Panc1 (cell line): ENCODE data around the gene PLA2G15. TPM values are rescaled to one million over a fixed set of nuclear protein-coding genes. Genes with fewer than 3 reads are reported as not detected.

ENCODE experiments used
- ATAC-seq: fragments of 200-7000 bp; cut with Tn5 transposase; 2 replicates; pipeline ENCODE4 v1.9.1; 2020; ENCODE audit warnings: mild to moderate bottlenecking, moderate library complexity
- BruUV-seq: library from RNA; stranded (reverse); fragments of 400-500 nt; replicated peaks from 2 replicates; lab custom pipeline; 2021; lab: Mats Ljungman, UMichigan
- CTCF ChIA-PET: fragments of 300-600 bp; sonication (Branson Sonifier 250); formaldehyde crosslinking; loops from one replicate; lab custom pipeline; 2022; ENCODE audit warnings: antibody characterized with exemption; lab: Charles Lee
- POLR2A ChIA-PET: fragments of 300-600 bp; sonication (Branson Sonifier 250); formaldehyde crosslinking; loops from one replicate; lab custom pipeline; 2022; ENCODE audit warnings: antibody characterized with exemption; lab: Charles Lee
- DNase-seq: peaks from one replicate; pipeline ENCODE4 v3.0.0-alpha.2; 2010; ENCODE audit warnings: low read depth, low spot score
- H3K27ac ChIP-seq: 2 replicates; pipeline ENCODE4 v1.5.1; 2011; ENCODE audit warnings: mild to moderate bottlenecking, low read length, inconsistent platforms
- H3K27me3 ChIP-seq: fragments of 200-500 bp; sonication (Bioruptor generic); 2 replicates; pipeline ENCODE4 v1.6.0; 2014; ENCODE audit warnings: low read length, inconsistent platforms; ENCODE audit not compliant: control insufficient read depth, insufficient read depth
- H3K36me3 ChIP-seq: fragments of 200-500 bp; sonication (Bioruptor generic); 2 replicates; pipeline ENCODE4 v1.5.1; 2014; ENCODE audit warnings: inconsistent platforms, mild to moderate bottlenecking, low read length, moderate library complexity; ENCODE audit not compliant: control insufficient read depth, insufficient read depth
- H3K4me1 ChIP-seq: 2 replicates; pipeline ENCODE4 v1.5.1; 2011; ENCODE audit warnings: inconsistent platforms, mild to moderate bottlenecking, low read length, moderate library complexity; ENCODE audit not compliant: control insufficient read depth, insufficient read depth
- H3K4me3 ChIP-seq, 2 experiments: 2 replicates each; pipeline ENCODE4 v1.5.1; 2011 to 2012; ENCODE audit warnings: low read depth in 2 of 2, low read length in 2 of 2, mild to moderate bottlenecking in 2 of 2, inconsistent platforms in 1 of 2, moderate library complexity in 1 of 2
- H3K9me3 ChIP-seq: fragments of 200-500 bp; sonication (Bioruptor generic); 2 replicates; pipeline ENCODE4 v1.5.1; 2014; ENCODE audit warnings: low read depth, mild to moderate bottlenecking, inconsistent platforms, low read length, moderate library complexity; ENCODE audit not compliant: control insufficient read depth, insufficient read depth
- CTCF ChIP-seq: fragments of 450-650 bp; IDR thresholded peaks from 2 replicates; pipeline ENCODE4 v1.5.1; 2017; ENCODE audit warnings: mild to moderate bottlenecking
- POLR2AphosphoS5 ChIP-seq: IDR thresholded peaks from 2 replicates; pipeline ENCODE4 v1.6.1; 2012; ENCODE audit warnings: mild to moderate bottlenecking, low read depth, low read length, moderate library complexity
- REST ChIP-seq, 2 experiments: IDR thresholded peaks; 2 replicates each; pipeline ENCODE4 v1.6.1; 2011 to 2012; ENCODE audit warnings: low read depth in 2 of 2, control low read depth in 1 of 2, low read length in 1 of 2, mild to moderate bottlenecking in 1 of 2, moderate library complexity in 1 of 2; ENCODE audit not compliant: insufficient read depth in 1 of 2
- SIN3A ChIP-seq: IDR thresholded peaks from 2 replicates; pipeline ENCODE4 v1.6.1; 2012; ENCODE audit warnings: low read depth, mild to moderate bottlenecking, low read length, moderate library complexity, borderline replicate concordance; ENCODE audit not compliant: insufficient read depth
- TCF7L2 ChIP-seq: IDR thresholded peaks from 2 replicates; pipeline ENCODE4 v1.6.1; 2011; ENCODE audit warnings: mild to moderate bottlenecking, low read depth, low read length, inconsistent platforms
- in situ Hi-C: cut with HindIII; loops from 2 replicates; pipeline ENCODE4 v1.10.0; 2016; ENCODE audit warnings: low sequenced_read_pairs, low pct_unique_long_range_greater_than_20kb
- intact Hi-C: fragments of 100-400 bp; cut with micrococcal nuclease; formaldehyde crosslinking; loops from one replicate; pipeline ENCODE4 v1.10.0; 2022; ENCODE audit not compliant: unreplicated experiment
- total RNA-seq: library from RNA; stranded (reverse); gene quantifications from one replicate; pipeline ENCODE4 v1.2.1, GENCODE V29; 2021; ENCODE audit not compliant: unreplicated experiment

Gene PLA2G15
- total RNA-seq, 1 experiment from 2014 or later, result 14.3 TPM

- ChIA-PET POLR2A (interaction anchor here (0.6 kb wide), 1 partner anchor 14 kb away, joined by 3 read pairs; no protein-coding TSS in a partner anchor), CTCF (no interaction called here)
- Histone ChIP-seq H3K9me3 (no peaks in the 10 kb centered on the region), H3K36me3 (no peaks in the 10 kb centered on the region), H3K4me1 (peaks cover 9% of the 10 kb centered on the region), H3K27ac (no peak overlapping the region), H3K27me3 (no peaks in the 10 kb centered on the region), H3K4me3 (no peak overlapping the region)
- TF ChIP-seq CTCF, result no peak
- TF ChIP-seq POLR2AphosphoS5, result no peak
- no peak for DNase-seq
- intact Hi-C loops (loop anchor here (5.0 kb wide), 1 partner anchor 85 kb away; no protein-coding TSS in a partner anchor), in situ Hi-C loops (no loop called here)
- BruUV-seq, result no TSS peak
- ATAC-seq, result no peak
These were observed 3.1 kb upstream of the PLA2G15 start for GRCh38 chr16:68242085-68242484.

- H3K4me3 ChIP-seq, result no peak overlapping the region
- H3K9me3 ChIP-seq, result no peaks in the 10 kb centered on the region
- ATAC-seq, result no peak
- no peak for DNase-seq
- H3K27me3 ChIP-seq, result no peaks in the 10 kb centered on the region
- in situ Hi-C loops (no loop called here), intact Hi-C loops (loop anchor here (5.0 kb wide), 1 partner anchor 84 kb away; no protein-coding TSS in a partner anchor)
- CTCF ChIA-PET, result interaction anchor here (0.6 kb wide), 1 partner anchor 335 kb away, joined by 8 read pairs; no protein-coding TSS in a partner anchor
- no peak overlapping the region for H3K27ac ChIP-seq
- no TSS peak for BruUV-seq
- TF ChIP-seq POLR2AphosphoS5, result no peak
- TF ChIP-seq CTCF, result no peak
- TF ChIP-seq SIN3A, result no peak
- no peak for TF ChIP-seq TCF7L2
- no peak for TF ChIP-seq REST (IDR thresholded peaks at IDR 0.05; ENCODE audit: insufficient read depth in 1 of 2, low read depth in 2 of 2, low read length in 1 of 2)
- no peaks in the 10 kb centered on the region for H3K36me3 ChIP-seq
- peaks cover 9% of the 10 kb centered on the region for H3K4me1 ChIP-seq
- POLR2A ChIA-PET, result no interaction called here
These were observed 2.0 kb upstream of the PLA2G15 start for GRCh38 chr16:68242926-68243858.
